Type B pancreatic cell (in vitro differentiated cells): Measurements from ENCODE around the gene BRD9. TPM values are rescaled to one million over a fixed set of nuclear protein-coding genes. Genes with fewer than 3 reads are reported as not detected.
"Not testable (repeated sequence)": the region's sequence is repeated elsewhere in the genome, so short reads cannot be mapped to it uniquely, and the experiment has no call there.

ENCODE experiments used
- DNase-seq: peaks from one replicate; pipeline ENCODE4 v3.0.0; 2021; ENCODE audit warnings: mixed read lengths; ENCODE audit not compliant: unreplicated experiment; ENCODE audit errors: extremely low spot score
- H3K27ac Mint-ChIP-seq: 2 replicates; pipeline ENCODE4 v1.8.0; 2021; ENCODE audit warnings: mild to moderate bottlenecking, mixed read lengths
- H3K27me3 Mint-ChIP-seq: 2 replicates; pipeline ENCODE4 v1.8.0; 2021; ENCODE audit warnings: mixed read lengths
- H3K36me3 Mint-ChIP-seq: 2 replicates; pipeline ENCODE4 v1.8.0; 2021; ENCODE audit warnings: mixed read lengths
- H3K4me1 Mint-ChIP-seq: one replicate; pipeline ENCODE4 v1.8.0; 2021; ENCODE audit warnings: mixed read lengths; ENCODE audit not compliant: unreplicated experiment
- H3K4me3 Mint-ChIP-seq: 2 replicates; pipeline ENCODE4 v1.8.0; 2021; ENCODE audit warnings: mild to moderate bottlenecking, mixed read lengths
- H3K9me3 Mint-ChIP-seq: 2 replicates; pipeline ENCODE4 v1.8.0; 2021; ENCODE audit warnings: mixed read lengths
- CTCF ChIP-seq: fragments of 200-600 bp; sonication (generic); conservative IDR thresholded peaks from 2 replicates; pipeline ENCODE4 v1.5.0; 2021; ENCODE audit warnings: antibody characterized with exemption, mild to moderate bottlenecking
- long read RNA-seq: library from polyadenylated mRNA; unstranded; transcript quantifications from one replicate; pipeline ENCODE4 v2.0.0, GENCODE V29; 2020
- total RNA-seq: library from RNA; stranded (reverse); gene quantifications from 2 replicates; pipeline ENCODE4 v1.2.1, GENCODE V29; 2021; ENCODE audit warnings: low replicate concordance

Gene BRD9
- 38.2 and 55.6 TPM in 2 replicates for total RNA-seq
- long read RNA-seq, partial matches to known transcripts: 9 of 23 reads
- long read RNA-seq, other reads (novel, unspliced or antisense): 13 of 23 reads

GRCh38 chr5:892394-893136 lies at the start of gene BRD9, which contains the start of gene TRIP13:
Gene BRD9 (minus strand): TSS chr5:892801. CDS start chr5:892657, 144 bp downstream.
Gene TRIP13 (plus strand): TSS chr5:892884. CDS start chr5:892999, 115 bp downstream.
- Mint-ChIP-seq H3K4me1 (peaks cover 14% of the 10 kb centered on the region), H3K4me3 (peak within 1 kb of the TSS; percentile 93), H3K27ac (peak within 1 kb of the TSS; percentile 92), H3K9me3 (no peaks in the 10 kb centered on the region), H3K36me3 (peaks cover 4% of the 10 kb centered on the region), H3K27me3 (no peaks in the 10 kb centered on the region)
- peak; percentile 87 for DNase-seq
- peak; percentile 22 for TF ChIP-seq CTCF

- not testable (repeated sequence) for H3K9me3 Mint-ChIP-seq, DNase-seq, H3K27ac Mint-ChIP-seq, H3K36me3 Mint-ChIP-seq, H3K4me3 Mint-ChIP-seq
- Mint-ChIP-seq H3K27me3 (peaks cover 30% of the 10 kb centered on the region), H3K4me1 (peaks cover 22% of the 10 kb centered on the region)
Measured at GRCh38 chr5:940741-941140, 48.1 kb upstream of the BRD9 start.

- Mint-ChIP-seq H3K36me3 (no peaks in the 10 kb centered on the region), H3K9me3 (no peaks in the 10 kb centered on the region), H3K4me1 (peaks cover 14% of the 10 kb centered on the region), H3K27me3 (peaks cover 21% of the 10 kb centered on the region), H3K27ac (no peak overlapping the region), H3K4me3 (no peak overlapping the region)
- TF ChIP-seq CTCF: no peak
- peak; percentile 49 for DNase-seq
Measured at GRCh38 chr5:939368-939767, 46.8 kb upstream of the BRD9 start.

GRCh38 chr5:937151-937924 lies 44.7 kb upstream of the BRD9 start:
- H3K27me3 Mint-ChIP-seq: peaks cover 9% of the 10 kb centered on the region
- H3K4me3 Mint-ChIP-seq: no peak overlapping the region
- H3K36me3 Mint-ChIP-seq: no peaks in the 10 kb centered on the region

GRCh38 chr5:936149-937144 lies 43.8 kb upstream of the BRD9 start:
- H3K36me3 Mint-ChIP-seq: no peaks in the 10 kb centered on the region
- H3K27me3 Mint-ChIP-seq: peaks cover 8% of the 10 kb centered on the region
- H3K4me1 Mint-ChIP-seq: peaks cover 3% of the 10 kb centered on the region
- no peak overlapping the region for H3K27ac Mint-ChIP-seq
- peak; percentile 57 for DNase-seq
- H3K4me3 Mint-ChIP-seq: no peak overlapping the region
- TF ChIP-seq CTCF: no peak
- no peaks in the 10 kb centered on the region for H3K9me3 Mint-ChIP-seq

More at GRCh38 chr5:937151-937924, 44.7 kb upstream of the BRD9 start:
- Mint-ChIP-seq H3K27ac (no peak overlapping the region), H3K4me1 (peaks cover 7% of the 10 kb centered on the region), H3K9me3 (no peaks in the 10 kb centered on the region)
- peak; percentile 61 for DNase-seq
- TF ChIP-seq CTCF: no peak
